HEK293 (cell line): Measurements from ENCODE around the gene C1orf52.
A peak's percentile ranks its signal among the peaks of the same experiment; 100 is the strongest.

Experiments used
- FEZF1 ChIP-seq: fragments of 450-650 bp; formaldehyde crosslinking; IDR thresholded peaks from 2 replicates; pipeline ENCODE4 v1.5.1; 2016; ENCODE audit warnings: missing biosample characterization, missing genetic modification characterization
- GLI4 ChIP-seq: fragments of 450-650 bp; formaldehyde crosslinking; IDR thresholded peaks from 2 replicates; pipeline ENCODE4 v1.5.1; 2016; ENCODE audit warnings: missing biosample characterization, missing genetic modification characterization
- HOXD13 ChIP-seq: sonication (generic); formaldehyde crosslinking; IDR thresholded peaks from 2 replicates; pipeline ENCODE4 v1.8.0; 2022; ENCODE audit warnings: missing genetic modification reagents, borderline replicate concordance
- KLF7 ChIP-seq: fragments of 450-650 bp; formaldehyde crosslinking; IDR thresholded peaks from 2 replicates; pipeline ENCODE4 v1.5.1; 2016; ENCODE audit warnings: missing biosample characterization, missing genetic modification characterization, borderline replicate concordance
- MYNN ChIP-seq: fragments of 450-650 bp; formaldehyde crosslinking; IDR thresholded peaks from 2 replicates; pipeline ENCODE4 v1.5.1; 2016; ENCODE audit warnings: missing biosample characterization, missing genetic modification characterization, borderline replicate concordance
- OSR2 ChIP-seq: fragments of 450-650 bp; formaldehyde crosslinking; IDR thresholded peaks from 2 replicates; pipeline ENCODE4 v1.5.1; 2016; ENCODE audit warnings: missing biosample characterization, missing genetic modification characterization
- RBAK ChIP-seq: fragments of 450-650 bp; formaldehyde crosslinking; IDR thresholded peaks from 2 replicates; pipeline ENCODE4 v1.5.1; 2016; ENCODE audit warnings: missing biosample characterization, missing genetic modification characterization
- SCRT1 ChIP-seq: fragments of 450-650 bp; formaldehyde crosslinking; IDR thresholded peaks from 2 replicates; pipeline ENCODE4 v1.5.1; 2016; ENCODE audit warnings: missing biosample characterization, missing genetic modification characterization, borderline replicate concordance
- ZBTB17 ChIP-seq: fragments of 450-650 bp; formaldehyde crosslinking; IDR thresholded peaks from 2 replicates; pipeline ENCODE4 v1.5.1; 2016; ENCODE audit warnings: missing biosample characterization, missing genetic modification characterization
- ZFHX2 ChIP-seq: fragments of 450-650 bp; formaldehyde crosslinking; conservative IDR thresholded peaks from 2 replicates; pipeline ENCODE4 v1.5.1; 2016; ENCODE audit warnings: missing biosample characterization, missing genetic modification characterization
- ZFP69B ChIP-seq: fragments of 450-650 bp; formaldehyde crosslinking; IDR thresholded peaks from 2 replicates; pipeline ENCODE4 v1.5.1; 2016; ENCODE audit warnings: missing biosample characterization, missing genetic modification characterization
- ZNF112 ChIP-seq: fragments of 450-650 bp; formaldehyde crosslinking; IDR thresholded peaks from 2 replicates; pipeline ENCODE4 v1.5.0; 2017; ENCODE audit warnings: missing biosample characterization, missing genetic modification characterization
- ZNF132 ChIP-seq: fragments of 450-650 bp; formaldehyde crosslinking; IDR thresholded peaks from 2 replicates; pipeline ENCODE4 v1.5.1; 2017; ENCODE audit warnings: missing biosample characterization, missing genetic modification characterization, borderline replicate concordance
- ZNF16 ChIP-seq: fragments of 450-650 bp; formaldehyde crosslinking; IDR thresholded peaks from 2 replicates; pipeline ENCODE4 v1.5.1; 2016; ENCODE audit warnings: low read depth, missing biosample characterization, missing genetic modification characterization
- ZNF175 ChIP-seq: fragments of 450-650 bp; formaldehyde crosslinking; IDR thresholded peaks from 2 replicates; pipeline ENCODE4 v1.5.1; 2016; ENCODE audit warnings: missing biosample characterization, missing genetic modification characterization
- ZNF2 ChIP-seq: fragments of 450-650 bp; formaldehyde crosslinking; IDR thresholded peaks from 2 replicates; pipeline ENCODE4 v1.5.1; 2016; ENCODE audit warnings: missing biosample characterization, missing genetic modification characterization
- ZNF214 ChIP-seq: fragments of 450-650 bp; formaldehyde crosslinking; IDR thresholded peaks from 2 replicates; pipeline ENCODE4 v1.5.1; 2017; ENCODE audit warnings: missing biosample characterization, mild to moderate bottlenecking, missing genetic modification characterization, borderline replicate concordance
- ZNF223 ChIP-seq: fragments of 450-650 bp; formaldehyde crosslinking; IDR thresholded peaks from 2 replicates; pipeline ENCODE4 v1.5.1; 2016; ENCODE audit warnings: missing biosample characterization, missing genetic modification characterization
- ZNF366 ChIP-seq: fragments of 450-650 bp; formaldehyde crosslinking; conservative IDR thresholded peaks from 2 replicates; pipeline ENCODE4 v1.5.1; 2016; ENCODE audit warnings: missing biosample characterization, missing genetic modification characterization
- ZNF391 ChIP-seq: fragments of 450-650 bp; formaldehyde crosslinking; IDR thresholded peaks from 2 replicates; pipeline ENCODE4 v1.5.1; 2016; ENCODE audit warnings: low read depth, missing biosample characterization, missing genetic modification characterization, borderline replicate concordance
- ZNF626 ChIP-seq: fragments of 450-650 bp; sonication (Bioruptor Pico); formaldehyde crosslinking; IDR thresholded peaks from 2 replicates; pipeline ENCODE4 v1.5.1; 2018; ENCODE audit warnings: missing biosample characterization, missing genetic modification characterization, inconsistent platforms
- ZNF830 ChIP-seq: fragments of 450-650 bp; IDR thresholded peaks from 2 replicates; pipeline ENCODE4 v1.5.0; 2018; ENCODE audit warnings: missing biosample characterization, missing genetic modification characterization, low read depth, mild to moderate bottlenecking, moderate library complexity
- TF ChIP-seq, protein P1 (sequence below): fragments of 450-650 bp; formaldehyde crosslinking; IDR thresholded peaks from 2 replicates; pipeline ENCODE4 v1.5.1; 2016; ENCODE audit warnings: missing biosample characterization, missing genetic modification characterization, low read depth
- TF ChIP-seq, protein P2 (sequence below): fragments of 450-650 bp; formaldehyde crosslinking; IDR thresholded peaks from 2 replicates; pipeline ENCODE4 v1.5.1; 2016; ENCODE audit warnings: missing biosample characterization, missing genetic modification characterization
- TF ChIP-seq, protein P3 (sequence below): fragments of 450-650 bp; formaldehyde crosslinking; IDR thresholded peaks from 2 replicates; pipeline ENCODE4 v1.5.1; 2017; ENCODE audit warnings: missing biosample characterization, missing genetic modification characterization
- TF ChIP-seq, protein P4 (sequence below): sonication (generic); formaldehyde crosslinking; IDR thresholded peaks from 2 replicates; pipeline ENCODE4 v1.8.1; 2022; ENCODE audit warnings: mild to moderate bottlenecking, moderate library complexity, missing genetic modification reagents
- TF ChIP-seq, protein P5 (sequence below): fragments of 450-650 bp; formaldehyde crosslinking; IDR thresholded peaks from 2 replicates; pipeline ENCODE4 v1.5.1; 2016; ENCODE audit warnings: missing biosample characterization, missing genetic modification characterization
- TF ChIP-seq, protein P6 (sequence below): fragments of 450-650 bp; IDR thresholded peaks from 2 replicates; pipeline ENCODE4 v1.5.1; 2018; ENCODE audit warnings: missing biosample characterization, mild to moderate bottlenecking, missing genetic modification characterization
- TF ChIP-seq, protein P7 (sequence below): fragments of 450-650 bp; formaldehyde crosslinking; IDR thresholded peaks from 2 replicates; pipeline ENCODE4 v1.5.1; 2016; ENCODE audit warnings: missing biosample characterization, missing genetic modification characterization

The C1orf52 gene

DNA sequence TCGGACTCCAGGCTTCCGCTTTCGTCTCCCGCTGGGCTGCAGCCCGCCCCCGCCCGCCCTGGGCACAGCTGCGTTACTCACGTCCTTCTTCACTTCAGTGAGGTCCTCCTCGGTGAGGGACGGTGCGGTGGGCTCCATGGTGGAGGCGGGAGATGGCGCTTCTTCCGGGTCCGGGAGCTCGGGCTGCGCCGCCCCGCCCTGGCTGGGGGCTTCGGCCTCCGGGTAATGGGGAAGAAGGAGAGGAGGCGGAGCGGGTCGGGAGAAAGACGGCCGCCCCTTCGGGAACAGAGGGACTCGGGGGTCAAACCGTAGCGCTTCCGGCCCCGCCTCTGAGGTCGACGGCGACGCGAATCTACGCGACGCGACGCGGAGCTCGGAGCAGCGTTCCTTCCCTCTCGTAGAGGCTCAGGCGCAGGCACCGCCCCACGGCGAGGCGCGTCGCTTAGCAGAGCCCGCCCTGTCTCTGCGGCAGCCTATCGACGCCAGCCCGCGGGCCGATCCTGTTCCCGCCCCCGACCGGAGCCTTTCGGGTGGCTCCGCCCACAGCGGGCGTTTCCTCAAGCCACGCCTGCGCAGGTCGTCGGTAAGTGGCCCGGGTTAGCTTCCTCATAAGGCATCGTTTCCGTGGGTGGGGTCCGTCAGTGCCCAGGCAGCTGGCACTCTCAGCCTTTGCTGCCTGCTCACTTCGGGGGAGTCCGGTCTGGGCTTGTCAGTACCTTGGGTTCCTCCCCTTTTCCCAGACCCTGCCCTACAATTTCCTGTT is 16.9 kb upstream of the C1orf52 start, which contains the start of gene BCL10 (continued):
- TF ChIP-seq ZNF2 (tag by site-specific recombination) (no peak; the same call in 1 of the 2 replicates), ZNF626 (tag by site-specific recombination) (no peak), ZNF132 (no peak), ZNF391 (tag by site-specific recombination) (peak; percentile 17; the same call in 1 of the 2 replicates), ZFHX2 (tag by site-specific recombination) (peak; percentile 69), ZNF175 (tag by site-specific recombination) (no peak), RBAK (tag by site-specific recombination) (no peak), ZNF16 (no peak), ZBTB17 (tag by site-specific recombination) (peak; percentile 75), OSR2 (0 out of 2 replicates have a peak, but pooled peaks have one; percentile 36), MYNN (tag by site-specific recombination) (no peak), SCRT1 (no peak), ZNF830 (tag by site-specific recombination) (no peak), KLF7 (tag by site-specific recombination) (0 out of 2 replicates have a peak, but pooled peaks have one; percentile 28), FEZF1 (tag by site-specific recombination) (peak; percentile 92), ZNF112 (tag by site-specific recombination) (no peak), HOXD13 (no peak), GLI4 (tag by site-specific recombination) (no peak), ZNF214 (tag by site-specific recombination) (no peak), ZNF223 (tag by site-specific recombination) (no peak), ZNF366 (tag by site-specific recombination) (peak; percentile 57), ZFP69B (tag by site-specific recombination) (peak; percentile 76; the same call in 1 of the 2 replicates)
- TF ChIP-seq, protein P1, sequence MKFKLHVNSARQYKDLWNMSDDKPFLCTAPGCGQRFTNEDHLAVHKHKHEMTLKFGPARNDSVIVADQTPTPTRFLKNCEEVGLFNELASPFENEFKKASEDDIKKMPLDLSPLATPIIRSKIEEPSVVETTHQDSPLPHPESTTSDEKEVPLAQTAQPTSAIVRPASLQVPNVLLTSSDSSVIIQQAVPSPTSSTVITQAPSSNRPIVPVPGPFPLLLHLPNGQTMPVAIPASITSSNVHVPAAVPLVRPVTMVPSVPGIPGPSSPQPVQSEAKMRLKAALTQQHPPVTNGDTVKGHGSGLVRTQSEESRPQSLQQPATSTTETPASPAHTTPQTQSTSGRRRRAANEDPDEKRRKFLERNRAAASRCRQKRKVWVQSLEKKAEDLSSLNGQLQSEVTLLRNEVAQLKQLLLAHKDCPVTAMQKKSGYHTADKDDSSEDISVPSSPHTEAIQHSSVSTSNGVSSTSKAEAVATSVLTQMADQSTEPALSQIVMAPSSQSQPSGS (tag by site-specific recombination), result no peak
- TF ChIP-seq, protein P2, sequence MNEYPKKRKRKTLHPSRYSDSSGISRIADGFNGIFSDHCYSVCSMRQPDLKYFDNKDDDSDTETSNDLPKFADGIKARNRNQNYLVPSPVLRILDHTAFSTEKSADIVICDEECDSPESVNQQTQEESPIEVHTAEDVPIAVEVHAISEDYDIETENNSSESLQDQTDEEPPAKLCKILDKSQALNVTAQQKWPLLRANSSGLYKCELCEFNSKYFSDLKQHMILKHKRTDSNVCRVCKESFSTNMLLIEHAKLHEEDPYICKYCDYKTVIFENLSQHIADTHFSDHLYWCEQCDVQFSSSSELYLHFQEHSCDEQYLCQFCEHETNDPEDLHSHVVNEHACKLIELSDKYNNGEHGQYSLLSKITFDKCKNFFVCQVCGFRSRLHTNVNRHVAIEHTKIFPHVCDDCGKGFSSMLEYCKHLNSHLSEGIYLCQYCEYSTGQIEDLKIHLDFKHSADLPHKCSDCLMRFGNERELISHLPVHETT (tag by site-specific recombination), result 0 out of 2 replicates have a peak, but pooled peaks have one; percentile 30
- TF ChIP-seq, protein P3, sequence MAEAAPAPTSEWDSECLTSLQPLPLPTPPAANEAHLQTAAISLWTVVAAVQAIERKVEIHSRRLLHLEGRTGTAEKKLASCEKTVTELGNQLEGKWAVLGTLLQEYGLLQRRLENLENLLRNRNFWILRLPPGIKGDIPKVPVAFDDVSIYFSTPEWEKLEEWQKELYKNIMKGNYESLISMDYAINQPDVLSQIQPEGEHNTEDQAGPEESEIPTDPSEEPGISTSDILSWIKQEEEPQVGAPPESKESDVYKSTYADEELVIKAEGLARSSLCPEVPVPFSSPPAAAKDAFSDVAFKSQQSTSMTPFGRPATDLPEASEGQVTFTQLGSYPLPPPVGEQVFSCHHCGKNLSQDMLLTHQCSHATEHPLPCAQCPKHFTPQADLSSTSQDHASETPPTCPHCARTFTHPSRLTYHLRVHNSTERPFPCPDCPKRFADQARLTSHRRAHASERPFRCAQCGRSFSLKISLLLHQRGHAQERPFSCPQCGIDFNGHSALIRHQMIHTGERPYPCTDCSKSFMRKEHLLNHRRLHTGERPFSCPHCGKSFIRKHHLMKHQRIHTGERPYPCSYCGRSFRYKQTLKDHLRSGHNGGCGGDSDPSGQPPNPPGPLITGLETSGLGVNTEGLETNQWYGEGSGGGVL (tag by site-specific recombination), result no peak
- TF ChIP-seq, protein P4, sequence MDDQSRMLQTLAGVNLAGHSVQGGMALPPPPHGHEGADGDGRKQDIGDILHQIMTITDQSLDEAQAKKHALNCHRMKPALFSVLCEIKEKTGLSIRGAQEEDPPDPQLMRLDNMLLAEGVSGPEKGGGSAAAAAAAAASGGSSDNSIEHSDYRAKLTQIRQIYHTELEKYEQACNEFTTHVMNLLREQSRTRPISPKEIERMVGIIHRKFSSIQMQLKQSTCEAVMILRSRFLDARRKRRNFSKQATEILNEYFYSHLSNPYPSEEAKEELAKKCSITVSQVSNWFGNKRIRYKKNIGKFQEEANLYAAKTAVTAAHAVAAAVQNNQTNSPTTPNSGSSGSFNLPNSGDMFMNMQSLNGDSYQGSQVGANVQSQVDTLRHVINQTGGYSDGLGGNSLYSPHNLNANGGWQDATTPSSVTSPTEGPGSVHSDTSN, result peak; percentile 83
- TF ChIP-seq, protein P5, sequence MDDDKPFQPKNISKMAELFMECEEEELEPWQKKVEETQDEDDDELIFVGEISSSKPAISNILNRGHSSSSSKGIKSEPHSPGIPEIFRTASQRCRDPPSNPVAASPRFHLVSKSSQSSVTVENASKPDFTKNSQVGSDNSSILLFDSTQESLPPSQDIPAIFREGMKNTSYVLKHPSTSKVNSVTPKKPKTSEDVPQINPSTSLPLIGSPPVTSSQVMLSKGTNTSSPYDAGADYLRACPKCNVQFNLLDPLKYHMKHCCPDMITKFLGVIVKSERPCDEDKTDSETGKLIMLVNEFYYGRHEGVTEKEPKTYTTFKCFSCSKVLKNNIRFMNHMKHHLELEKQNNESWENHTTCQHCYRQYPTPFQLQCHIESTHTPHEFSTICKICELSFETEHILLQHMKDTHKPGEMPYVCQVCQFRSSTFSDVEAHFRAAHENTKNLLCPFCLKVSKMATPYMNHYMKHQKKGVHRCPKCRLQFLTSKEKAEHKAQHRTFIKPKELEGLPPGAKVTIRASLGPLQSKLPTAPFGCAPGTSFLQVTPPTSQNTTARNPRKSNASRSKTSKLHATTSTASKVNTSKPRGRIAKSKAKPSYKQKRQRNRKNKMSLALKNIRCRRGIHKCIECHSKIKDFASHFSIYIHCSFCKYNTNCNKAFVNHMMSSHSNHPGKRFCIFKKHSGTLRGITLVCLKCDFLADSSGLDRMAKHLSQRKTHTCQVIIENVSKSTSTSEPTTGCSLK (tag by site-specific recombination), result no peak
- TF ChIP-seq, protein P6, sequence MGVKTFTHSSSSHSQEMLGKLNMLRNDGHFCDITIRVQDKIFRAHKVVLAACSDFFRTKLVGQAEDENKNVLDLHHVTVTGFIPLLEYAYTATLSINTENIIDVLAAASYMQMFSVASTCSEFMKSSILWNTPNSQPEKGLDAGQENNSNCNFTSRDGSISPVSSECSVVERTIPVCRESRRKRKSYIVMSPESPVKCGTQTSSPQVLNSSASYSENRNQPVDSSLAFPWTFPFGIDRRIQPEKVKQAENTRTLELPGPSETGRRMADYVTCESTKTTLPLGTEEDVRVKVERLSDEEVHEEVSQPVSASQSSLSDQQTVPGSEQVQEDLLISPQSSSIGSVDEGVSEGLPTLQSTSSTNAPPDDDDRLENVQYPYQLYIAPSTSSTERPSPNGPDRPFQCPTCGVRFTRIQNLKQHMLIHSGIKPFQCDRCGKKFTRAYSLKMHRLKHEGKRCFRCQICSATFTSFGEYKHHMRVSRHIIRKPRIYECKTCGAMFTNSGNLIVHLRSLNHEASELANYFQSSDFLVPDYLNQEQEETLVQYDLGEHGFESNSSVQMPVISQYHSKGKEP (tag by site-specific recombination), result no peak
- TF ChIP-seq, protein P7, sequence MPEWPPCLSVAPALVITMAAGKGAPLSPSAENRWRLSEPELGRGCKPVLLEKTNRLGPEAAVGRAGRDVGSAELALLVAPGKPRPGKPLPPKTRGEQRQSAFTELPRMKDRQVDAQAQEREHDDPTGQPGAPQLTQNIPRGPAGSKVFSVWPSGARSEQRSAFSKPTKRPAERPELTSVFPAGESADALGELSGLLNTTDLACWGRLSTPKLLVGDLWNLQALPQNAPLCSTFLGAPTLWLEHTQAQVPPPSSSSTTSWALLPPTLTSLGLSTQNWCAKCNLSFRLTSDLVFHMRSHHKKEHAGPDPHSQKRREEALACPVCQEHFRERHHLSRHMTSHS (tag by site-specific recombination), result no peak
